CD4-positive, alpha-beta T cell treated with Interleukin-15 for 1 hour (primary cell): ENCODE data around the gene RBPJL.
A peak's percentile ranks its signal among the peaks of the same experiment; 100 is the strongest.

Source experiments
- DNase-seq: peaks from one replicate; pipeline ENCODE4 v3.0.0-alpha.2; 2020

The RBPJL gene

DNA sequence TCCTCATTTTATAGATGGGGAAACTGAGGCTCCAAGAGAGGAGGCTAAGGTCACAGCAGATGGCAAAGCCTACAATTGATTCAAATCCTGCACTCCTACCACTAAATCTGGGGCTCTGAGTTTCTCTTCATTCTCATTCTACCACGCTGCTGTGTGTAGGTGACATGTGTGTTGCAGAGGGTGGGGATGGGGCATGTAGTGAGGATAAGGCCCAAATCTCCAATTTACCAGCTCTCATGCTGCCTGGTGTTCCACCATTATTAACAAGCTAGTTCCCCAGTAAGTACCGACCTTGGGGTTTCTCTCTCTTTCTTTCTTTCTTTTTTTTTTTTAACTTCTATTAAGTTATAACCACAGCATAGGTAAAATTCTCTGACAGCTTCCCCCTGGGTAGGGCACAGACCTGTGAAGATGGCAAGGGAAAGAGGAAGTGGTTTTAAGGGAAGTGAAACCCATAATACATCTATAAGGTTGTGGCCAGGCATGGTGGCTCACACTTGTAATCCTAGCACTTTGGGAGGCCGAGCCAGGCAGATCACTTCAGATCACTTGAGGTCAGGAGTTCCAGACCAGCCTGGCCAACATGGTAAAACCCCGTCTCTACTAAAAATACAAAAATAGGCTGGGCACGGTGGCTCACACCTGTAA is 14.4 kb downstream of the RBPJL start:
- peak; percentile 62 for DNase-seq

DNA sequence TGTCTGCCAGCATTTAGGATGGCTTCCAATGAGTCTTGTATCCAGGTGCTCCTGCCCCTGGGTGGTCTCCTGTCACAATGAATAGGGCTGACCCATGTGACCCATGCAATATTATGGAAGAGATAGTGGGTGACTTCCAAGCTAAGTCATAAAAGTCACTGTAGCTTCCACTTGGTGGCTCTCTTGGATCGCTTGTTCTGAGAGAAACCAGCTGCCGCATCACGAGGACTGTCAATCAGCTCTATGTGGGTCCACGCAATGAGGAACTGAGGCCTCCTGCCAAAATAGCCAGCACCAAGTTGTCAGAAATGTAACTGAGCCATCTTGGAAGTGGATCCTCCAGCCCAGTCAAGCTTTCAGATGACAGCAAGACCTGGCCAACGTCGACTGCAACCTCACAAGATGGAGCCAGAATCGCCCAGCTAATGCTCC is 16.3 kb downstream of the RBPJL start:
- peak; percentile 52 for DNase-seq

DNA sequence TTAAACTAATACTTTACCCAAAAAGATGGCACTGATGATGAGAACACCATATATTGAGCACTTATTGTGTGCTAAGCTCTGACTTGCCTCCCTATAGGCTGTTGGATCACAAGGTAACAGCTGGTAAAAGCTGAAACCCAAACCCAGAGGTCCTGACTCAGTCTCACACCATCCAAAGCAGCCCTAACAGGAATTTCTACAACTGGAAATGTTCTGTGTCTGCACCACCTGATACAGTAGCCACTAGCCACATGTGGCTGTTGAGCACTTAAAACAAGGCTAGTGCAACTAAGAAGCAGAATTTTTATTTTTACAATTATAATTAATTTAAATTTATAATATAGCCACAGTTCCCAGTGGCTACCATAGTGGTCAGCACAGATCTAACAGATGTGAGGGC is 17.1 kb downstream of the RBPJL start:
- DNase-seq = no peak

DNA sequence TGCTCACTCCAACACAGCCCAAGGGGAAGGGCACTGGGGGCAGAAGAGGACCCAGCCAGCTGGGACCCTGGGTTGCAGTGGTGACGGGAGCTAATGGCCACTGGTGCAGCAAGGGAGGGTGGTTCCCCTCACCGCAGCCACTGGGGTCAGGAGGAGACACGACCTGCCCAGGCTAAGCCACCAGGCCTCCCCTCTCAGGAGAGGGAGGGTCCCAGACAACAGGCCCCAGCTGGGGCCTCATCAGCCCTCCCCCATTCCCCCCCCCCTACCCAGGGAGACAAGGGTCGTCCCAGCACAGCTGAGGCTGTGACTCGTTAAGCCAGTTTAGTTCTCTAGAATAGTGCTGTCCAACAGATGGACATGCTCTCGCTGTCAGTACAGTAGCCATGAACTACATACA is 18.7 kb downstream of the RBPJL start:
- DNase-seq = no peak

DNA sequence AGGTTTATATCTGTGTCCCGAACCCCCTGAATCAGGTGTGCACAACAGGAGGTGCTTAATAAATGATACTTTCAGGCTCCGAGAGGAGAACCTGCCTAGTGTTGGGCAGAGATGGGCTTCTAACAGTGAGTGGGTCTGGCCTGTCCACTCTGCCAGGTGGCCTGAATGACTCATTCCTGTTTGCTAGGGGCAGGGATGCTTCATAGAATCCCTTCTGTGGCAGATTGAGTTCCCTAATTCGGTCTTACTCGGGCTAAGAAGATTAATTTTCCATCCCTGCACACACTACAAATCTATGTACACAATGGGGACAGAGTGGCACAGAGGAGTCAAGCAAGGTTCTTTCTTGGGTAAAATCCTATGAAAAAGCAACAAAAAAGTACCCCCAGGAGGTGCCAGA is 21.8 kb downstream of the RBPJL start:
- DNase-seq = no peak

DNA sequence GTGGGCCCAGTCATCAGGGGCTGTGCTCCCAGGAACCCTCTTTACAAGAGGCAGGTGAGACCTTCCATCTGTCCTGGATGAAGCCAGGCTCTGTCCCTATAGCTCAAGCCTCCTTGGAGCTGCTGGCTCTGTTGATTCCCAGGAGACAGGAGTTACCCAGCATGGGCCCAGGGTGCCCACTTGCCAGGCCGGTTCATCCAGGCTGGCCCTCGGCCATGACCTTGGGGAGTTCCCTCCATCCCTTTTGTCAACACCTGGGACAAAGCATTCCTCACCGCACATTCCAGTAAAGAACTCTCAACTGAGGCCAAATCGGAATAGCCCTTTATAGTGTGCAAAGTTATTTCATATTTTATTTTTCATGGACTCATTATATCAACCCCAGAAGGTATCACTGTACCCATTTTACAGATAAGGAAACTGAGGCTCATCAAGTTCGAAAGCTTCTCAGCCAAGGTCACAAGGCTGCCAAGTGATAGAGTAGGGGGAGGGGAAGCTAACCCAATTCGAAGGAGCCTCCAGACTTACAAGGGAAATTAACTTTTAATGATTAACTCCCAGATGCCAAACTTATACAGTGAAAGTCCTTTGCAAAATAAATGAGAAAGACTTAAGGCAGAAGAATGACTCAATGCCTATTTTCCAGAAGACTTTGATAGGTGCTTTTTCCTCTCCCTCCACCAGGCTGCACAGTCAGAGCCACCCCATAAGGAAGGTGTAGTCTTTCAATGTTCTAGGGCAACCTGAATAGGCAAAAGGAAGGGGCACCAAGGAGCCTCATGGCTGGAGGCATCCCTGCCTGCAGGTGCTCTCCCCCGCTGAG is 23.1 kb downstream of the RBPJL start:
- no peak for DNase-seq

DNA sequence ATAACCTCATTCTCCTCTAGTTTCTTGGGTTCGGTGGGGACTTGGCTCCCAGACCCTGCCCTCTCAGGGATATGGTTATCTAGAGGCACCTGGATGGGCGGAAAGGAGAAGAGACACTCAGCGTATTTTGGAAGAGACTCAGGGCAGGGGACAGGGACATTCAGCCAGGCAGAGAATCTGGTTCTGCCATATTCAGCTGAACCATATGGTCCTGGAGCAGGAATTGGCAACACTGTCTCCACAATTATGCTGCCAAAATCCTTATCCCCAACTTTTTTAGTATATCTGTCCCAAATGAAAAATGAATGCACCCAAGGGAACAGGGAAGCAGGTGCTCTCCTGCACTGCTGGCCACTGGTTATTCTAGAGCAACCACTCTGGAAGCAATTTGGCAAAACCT is 23.8 kb downstream of the RBPJL start:
- no peak for DNase-seq

DNA sequence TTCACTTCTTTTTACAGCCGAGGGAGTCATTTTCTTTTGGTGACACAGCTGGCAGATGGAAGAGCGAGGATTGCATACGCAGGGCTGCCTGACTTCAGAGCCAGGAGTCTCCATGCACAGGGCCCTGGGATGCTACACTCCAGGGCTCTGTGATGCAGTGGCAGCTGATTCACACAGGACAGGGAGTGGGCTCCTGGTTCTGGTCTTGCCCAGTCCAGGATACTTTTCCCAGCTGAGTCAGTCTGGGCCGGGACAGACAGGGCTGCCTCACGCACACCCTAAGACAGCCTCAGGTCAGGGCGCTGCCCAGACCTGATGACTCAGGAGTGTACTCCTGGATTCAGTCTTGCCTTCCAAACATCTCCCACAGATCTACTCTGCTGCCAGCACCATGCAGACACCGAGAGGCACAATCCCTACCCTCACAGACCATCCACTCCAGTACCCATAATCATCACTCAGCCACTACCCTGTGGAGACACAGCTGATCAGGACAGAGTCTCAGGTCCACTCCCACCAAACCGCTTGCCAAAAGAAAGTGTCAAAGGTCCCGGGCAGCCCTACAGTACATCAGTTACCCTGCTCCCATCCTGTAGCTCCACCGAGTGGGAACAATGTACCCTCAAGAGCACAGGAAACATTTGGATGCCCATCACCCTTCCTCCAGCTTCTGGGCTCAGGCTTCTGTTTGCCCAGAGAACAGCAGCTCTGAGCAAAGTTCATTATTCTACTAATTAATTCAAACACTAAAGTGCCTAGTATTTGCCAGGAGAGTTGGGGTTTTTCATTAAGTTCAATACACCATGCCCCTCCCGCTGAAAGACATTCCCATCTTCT is 30.1 kb downstream of the RBPJL start:
- no peak for DNase-seq

DNA sequence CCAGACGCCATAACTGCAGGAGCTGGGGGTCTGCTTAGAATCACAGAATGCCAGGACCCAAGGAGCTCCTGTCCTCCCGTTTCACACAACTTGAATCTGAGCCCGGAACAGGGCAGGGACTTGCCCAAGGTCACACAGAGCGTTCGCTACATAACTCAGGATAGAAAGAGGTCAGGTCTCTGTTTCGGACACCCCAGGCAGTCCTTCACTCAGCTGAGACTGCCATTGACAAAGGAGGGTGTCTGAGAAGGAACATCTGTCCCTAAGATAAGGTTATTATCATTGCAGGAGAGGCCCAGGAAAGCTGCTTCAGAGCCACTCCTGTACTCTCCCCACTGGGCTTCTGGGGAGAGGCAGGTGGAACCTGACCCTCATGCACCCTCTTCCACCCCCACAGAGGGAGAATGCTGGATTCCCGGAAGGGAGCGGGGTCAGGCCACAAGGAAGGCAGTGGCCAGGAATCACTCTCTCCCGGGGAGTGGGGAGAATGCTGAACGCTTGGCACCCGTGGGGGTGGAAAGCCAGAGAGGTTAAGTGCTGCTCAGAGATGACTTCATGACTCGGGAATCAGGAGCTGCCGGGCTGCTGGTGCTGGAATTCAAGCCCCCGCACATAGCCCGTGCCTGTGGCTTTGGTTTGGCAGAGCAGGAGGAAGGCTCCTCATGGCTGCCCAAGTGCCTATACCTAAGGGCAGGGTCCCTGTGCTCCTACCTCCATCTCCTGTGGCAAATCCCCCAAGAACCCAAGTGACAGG is 30.9 kb downstream of the RBPJL start:
- DNase-seq = no peak

DNA sequence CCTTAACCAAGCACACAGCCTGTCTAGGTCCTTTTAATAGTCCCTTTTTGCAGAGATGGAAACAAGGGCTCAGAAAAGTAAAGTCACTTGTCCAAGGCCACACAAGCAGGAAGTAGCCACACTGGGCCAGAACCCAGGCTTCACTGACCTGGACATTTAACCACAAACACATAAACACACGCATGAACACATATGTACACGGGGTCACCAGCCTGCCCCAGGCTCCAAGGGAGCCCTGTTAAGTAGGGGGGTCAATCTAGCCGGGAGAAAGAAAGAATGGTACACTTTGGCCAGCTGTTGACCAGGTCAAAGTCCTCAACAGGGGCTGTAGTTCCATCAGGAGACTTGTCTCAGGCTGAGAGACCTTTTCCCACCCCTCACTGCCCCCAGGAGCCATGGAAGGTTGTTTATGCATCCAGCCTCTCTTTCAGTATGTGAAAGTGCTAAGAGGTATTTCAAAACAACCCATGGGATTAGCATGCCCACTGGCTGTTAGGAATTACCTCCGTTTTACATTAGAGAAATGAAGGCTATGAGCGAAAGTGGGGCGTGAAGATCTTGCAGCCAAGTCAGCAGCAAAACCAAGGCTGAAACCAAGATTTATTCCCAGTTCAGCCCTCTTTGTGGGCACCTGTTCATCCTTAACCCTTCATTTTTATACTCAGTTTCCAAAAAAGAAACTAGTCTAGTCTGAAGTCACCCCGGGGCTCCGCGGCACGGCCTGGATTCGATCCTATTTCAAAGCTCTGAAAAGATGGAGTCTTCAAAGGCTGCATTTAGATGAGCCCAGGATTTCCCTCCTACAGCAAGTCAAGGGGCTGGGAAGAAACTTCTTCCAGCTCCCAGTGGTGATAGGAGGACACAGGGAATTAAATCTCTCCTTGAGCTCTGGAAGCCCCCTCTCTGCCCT is 31.7 kb downstream of the RBPJL start:
- no peak for DNase-seq

DNA sequence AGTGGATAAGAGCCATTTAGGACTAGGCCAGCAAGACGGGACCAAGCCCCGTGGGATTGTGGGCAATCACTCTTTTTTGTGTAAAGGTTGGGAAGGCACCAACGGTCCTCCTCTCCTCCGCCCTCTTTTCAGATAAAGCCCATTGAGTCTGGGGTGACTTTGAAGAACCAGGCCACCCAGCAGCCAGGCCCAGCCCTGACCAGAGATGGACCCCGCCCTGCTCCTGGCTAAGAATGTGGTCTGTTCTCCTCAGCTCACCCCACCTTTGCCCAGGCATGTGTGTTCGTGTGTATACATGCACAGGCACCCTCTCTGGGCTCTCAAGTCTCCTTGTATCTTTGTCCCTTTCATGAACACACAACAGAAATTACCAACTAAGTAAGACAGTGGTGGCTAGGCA is 32.4 kb downstream of the RBPJL start:
- no peak for DNase-seq

DNA sequence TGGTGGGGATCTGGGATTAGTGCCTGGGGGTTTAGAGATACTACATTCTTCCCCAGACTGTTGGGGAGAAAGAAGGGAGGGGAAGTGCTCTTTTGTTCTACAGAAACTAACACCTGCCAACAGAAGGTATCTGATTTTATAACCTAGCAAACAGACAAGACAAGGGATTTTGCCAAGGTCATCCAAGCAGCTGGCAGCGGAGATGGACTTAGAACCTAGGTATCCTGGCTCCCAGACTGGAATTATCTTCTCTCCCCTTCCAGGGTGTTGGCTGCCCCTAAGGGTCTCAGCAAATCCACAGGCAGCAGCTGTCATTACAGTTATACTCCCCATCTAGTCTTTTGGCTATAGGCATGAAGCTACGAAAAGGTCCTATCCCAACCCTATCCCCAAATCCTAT is 33.2 kb downstream of the RBPJL start:
- no peak for DNase-seq

DNA sequence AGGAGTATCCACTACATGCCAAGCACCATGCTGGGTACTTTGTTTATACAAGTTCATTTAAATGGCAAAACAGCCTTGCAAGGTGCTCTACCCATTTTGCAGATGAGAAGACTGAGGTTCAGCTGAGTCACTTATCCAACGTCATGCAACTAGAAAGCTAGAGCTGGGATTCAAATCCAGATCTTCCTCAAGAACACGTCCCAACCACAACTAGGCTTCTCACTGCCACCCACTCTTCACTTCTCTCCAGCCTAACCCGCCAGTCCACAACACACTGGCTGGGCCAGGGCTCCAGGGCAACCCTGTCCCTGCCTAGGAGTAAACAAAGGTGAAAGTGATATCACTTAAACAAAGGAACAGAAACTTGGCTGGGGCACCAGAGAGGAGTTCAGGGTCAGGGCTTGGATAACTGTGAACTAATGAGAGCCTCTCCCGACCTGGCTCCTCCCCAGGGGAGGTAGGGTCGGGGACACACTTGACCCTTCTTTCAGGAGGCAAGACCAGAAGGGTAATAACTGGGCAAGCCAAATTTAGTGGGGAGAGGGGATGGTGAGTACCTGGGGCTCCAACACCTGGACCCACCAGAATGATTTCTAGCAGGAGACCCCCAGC is 33.7 kb downstream of the RBPJL start:
- DNase-seq = no peak

DNA sequence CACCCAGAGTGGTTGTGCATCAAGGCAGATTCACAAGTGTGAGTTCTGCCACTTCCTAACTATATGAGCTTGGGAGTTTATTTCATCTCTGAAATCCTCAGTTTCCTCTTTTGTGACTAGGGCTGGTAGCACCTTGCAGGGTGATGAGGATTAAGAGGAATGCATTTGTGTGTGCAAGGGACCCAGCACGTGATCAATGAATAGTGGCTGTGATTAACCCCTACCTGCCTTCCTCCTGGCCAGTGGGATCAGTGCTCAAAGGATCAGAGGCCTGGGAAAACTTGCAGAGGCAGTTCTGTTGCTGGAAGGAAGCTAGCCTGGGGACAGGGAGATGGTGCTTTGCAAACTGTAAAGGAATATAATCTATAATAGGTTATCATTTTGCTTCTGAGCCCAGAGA is 34.3 kb downstream of the RBPJL start:
- no peak for DNase-seq

DNA sequence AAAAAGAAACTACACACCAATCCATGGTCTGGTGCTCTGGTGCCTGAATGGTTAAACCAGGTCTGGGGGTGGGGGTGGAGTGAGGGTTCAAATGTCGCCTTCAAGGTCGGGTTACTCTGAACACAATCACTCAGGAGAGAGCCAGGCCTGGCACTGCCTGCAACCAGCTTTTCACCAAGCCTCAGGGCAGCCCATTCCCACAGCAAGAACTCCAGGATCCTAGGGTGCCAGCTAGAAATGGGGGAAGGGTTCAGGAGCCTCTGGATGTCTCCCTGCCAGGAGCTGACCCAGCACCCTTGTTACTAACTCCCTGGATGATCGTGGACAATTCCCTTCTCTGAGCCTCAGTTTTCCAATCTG is 34.9 kb downstream of the RBPJL start:
- no peak for DNase-seq

DNA sequence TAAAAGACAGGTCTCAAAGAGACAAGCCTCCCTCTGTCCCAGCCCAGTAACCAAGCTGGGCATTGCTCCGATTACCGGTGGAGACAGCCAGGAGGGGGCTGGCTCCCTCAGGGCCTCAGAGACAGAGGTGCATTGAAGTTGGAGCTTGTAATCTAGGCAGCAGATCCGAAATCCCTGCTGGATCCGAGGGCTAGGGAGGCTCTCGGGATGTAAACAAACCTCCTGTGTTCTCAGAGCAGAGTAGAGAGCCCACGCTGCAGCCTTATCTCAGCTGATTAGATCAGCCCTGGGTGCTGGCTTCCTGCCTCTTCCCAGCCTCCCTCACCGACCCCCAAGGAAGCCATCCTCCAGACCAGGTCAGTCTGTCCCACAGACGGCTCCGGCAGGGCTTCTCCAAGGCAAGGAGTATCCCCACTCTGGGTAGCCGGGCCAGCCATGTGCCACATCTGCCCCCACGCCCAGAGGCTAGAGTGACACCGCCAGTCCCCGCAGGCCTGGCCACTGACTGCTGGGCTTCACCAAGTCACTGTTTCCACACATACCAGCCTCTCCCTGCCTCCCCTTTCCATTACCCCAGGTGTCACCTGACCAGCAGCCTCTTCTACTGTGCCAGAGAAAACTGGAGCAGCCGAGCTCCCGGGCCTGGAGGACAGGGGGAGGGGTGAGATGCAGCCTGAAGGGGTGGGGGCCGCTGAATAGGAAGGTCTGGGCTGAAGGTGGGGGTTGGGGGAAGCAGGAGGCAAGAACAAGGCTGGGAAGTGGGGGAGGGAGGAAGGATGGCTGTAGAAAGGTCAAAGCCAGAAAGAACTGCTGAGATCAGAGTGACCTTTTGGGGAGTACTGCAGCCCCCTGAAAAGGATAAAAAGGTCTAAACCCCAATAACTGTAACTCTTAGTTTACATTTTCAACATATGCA is 35.6 kb downstream of the RBPJL start:
- no peak for DNase-seq

DNA sequence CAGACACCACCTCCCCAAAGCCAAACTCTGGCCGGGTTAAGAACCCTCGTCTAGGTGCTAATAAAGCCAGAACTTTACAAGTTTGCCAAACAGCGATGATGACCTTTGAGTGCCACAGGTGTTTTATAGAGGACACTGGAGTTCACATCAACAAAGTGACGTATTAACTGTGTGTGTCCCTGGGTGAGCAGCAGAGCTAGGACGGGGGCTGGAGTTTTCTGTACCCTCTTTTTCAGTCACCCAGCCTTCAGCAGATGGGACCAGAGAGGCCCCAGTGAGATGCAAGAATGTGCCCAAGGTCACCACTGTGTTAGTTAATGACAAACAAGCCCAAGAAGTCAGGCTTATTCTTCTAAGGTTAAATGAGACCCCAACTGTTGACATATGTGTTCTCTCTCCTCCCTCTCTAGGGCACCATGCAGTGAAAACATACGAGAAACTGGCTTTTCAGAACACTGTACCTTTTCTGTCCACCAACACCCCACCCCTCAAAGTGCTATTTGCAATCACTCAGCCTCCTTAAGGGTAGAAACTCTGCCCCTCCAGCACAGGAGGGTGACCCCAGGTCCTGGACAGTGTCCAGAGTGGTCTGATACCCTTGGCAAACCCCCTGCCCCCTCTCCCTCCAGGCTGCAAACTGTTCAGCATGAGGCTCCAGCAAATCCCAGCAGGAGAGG is 36.4 kb downstream of the RBPJL start:
- DNase-seq = no peak

DNA sequence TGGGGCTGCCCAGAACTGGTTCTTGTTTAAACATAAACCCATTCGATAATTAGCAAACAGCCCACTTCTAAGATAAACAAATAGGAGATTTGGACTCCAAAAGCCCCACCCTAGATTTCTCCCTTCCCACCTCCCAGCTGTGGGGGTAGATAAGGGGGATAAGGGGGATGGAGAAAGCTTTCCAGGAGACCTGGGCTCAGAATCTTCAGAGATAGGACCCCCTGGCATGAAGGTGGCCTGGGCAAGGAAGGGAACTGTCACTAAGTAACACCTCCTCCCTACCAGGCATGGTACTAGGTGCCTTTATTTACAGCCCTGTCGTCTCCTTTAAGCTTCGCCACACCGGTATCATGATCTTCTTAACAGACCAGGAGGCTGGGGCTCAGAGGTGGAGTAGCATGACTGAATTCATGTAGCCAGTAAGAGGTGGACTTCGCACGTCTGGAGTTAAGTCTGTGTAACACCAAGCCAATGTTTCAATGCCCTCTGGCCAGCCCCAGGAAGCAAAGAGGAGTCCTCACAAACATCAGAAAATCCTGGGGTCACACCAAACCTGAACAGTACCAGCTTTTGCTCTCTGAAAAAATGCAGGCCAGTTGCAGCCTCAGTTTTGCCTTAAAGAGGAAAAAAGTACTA is 37.0 kb downstream of the RBPJL start:
- no peak for DNase-seq

DNA sequence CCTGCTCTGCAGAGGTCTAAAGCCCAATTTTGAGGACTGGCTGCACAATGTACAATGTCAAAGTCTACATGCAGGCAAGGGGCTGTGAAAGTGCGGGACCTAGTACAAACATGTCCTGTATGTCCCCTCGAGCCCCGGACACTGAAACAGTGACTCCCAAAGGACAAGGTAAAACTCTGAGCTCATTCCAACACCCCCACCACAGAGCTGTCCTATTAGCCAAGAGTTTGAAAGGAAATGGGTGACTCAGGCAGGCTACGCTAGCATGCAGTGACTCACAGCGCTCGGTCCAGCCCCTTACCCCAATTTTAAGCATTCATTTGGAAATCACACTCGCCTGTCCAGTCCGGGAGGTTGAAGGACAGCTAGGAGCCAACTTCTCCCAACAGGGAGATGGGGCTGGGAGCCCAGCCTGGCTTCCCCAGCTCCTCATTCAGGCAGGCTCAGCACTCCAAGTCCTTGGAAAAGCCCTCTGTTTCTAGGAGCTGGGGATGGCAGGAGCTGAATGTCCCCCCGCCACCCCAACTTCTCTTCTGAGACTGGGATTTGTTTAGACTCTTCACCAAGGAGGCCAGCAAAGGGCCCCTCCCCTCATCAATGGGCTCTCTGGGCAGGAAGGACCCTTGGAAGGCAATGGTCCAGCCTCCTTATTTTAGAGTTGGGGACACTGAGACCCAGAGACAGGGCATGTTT is 37.7 kb downstream of the RBPJL start:
- peak; percentile 49 for DNase-seq
